ENCODE data around the gene MAP3K14.

The MAP3K14 gene

GRCh38 chr17:45289301-45290268, 27.2 kb downstream of the MAP3K14 start:
- H3K79me2 ChIP-seq, result peaks cover 15% of the 10 kb centered on the region
- H2AFZ ChIP-seq, result no peak overlapping the region
- peak overlapping the region; percentile 50 for H3K4me2 ChIP-seq (ENCODE audit: low read length)
- H3K9me3 ChIP-seq (ENCODE audit: control insufficient read depth, low read length), result no peaks in the 10 kb centered on the region
- H3K4me3 ChIP-seq (ENCODE audit: low read depth, low read length), result no peak overlapping the region
- peak overlapping the region; percentile 27 for H3K27ac ChIP-seq
- no peaks in the 10 kb centered on the region for H3K27me3 ChIP-seq (ENCODE audit: control insufficient read depth, insufficient read depth, low read length)
- H3K4me1 ChIP-seq, result peaks cover 62% of the 10 kb centered on the region
- TF ChIP-seq CTCF (IDR thresholded peaks at IDR 0.05), result no peak
- no peak overlapping the region for H3K9ac ChIP-seq
- no peaks in the 10 kb centered on the region for H3K36me3 ChIP-seq (ENCODE audit: control insufficient read depth, insufficient read depth, low read length)

- no peaks in the 10 kb centered on the region for H3K9me3 ChIP-seq (ENCODE audit: control insufficient read depth, low read length)
- H3K4me1 ChIP-seq, result peaks cover 55% of the 10 kb centered on the region
- no peak overlapping the region for H3K4me3 ChIP-seq (ENCODE audit: low read depth, low read length)
- no peaks in the 10 kb centered on the region for H3K27me3 ChIP-seq (ENCODE audit: control insufficient read depth, insufficient read depth, low read length)
- no peak overlapping the region for H2AFZ ChIP-seq
- peaks cover 14% of the 10 kb centered on the region for H3K79me2 ChIP-seq
- no peaks in the 10 kb centered on the region for H3K36me3 ChIP-seq (ENCODE audit: control insufficient read depth, insufficient read depth, low read length)
- H3K27ac ChIP-seq, result peak overlapping the region; percentile 27
- H3K4me2 ChIP-seq (ENCODE audit: low read length), result peak overlapping the region; percentile 50
- no peak overlapping the region for H3K9ac ChIP-seq
- TF ChIP-seq CTCF (IDR thresholded peaks at IDR 0.05), result no peak
Measured at GRCh38 chr17:45288825-45289224, 28.0 kb downstream of the MAP3K14 start.

- peak overlapping the region; percentile 21 for H3K4me2 ChIP-seq (ENCODE audit: low read length)
- H3K4me1 ChIP-seq, result peaks cover 45% of the 10 kb centered on the region
- H3K9me3 ChIP-seq (ENCODE audit: control insufficient read depth, low read length), result no peaks in the 10 kb centered on the region
- TF ChIP-seq CTCF (IDR thresholded peaks at IDR 0.05), result no peak
- no peak overlapping the region for H3K4me3 ChIP-seq (ENCODE audit: low read depth, low read length)
- H2AFZ ChIP-seq, result no peak overlapping the region
- no peak overlapping the region for H3K27ac ChIP-seq
- no peaks in the 10 kb centered on the region for H3K36me3 ChIP-seq (ENCODE audit: control insufficient read depth, insufficient read depth, low read length)
- H3K9ac ChIP-seq, result no peak overlapping the region
- peaks cover 11% of the 10 kb centered on the region for H3K79me2 ChIP-seq
- no peaks in the 10 kb centered on the region for H3K27me3 ChIP-seq (ENCODE audit: control insufficient read depth, insufficient read depth, low read length)
Measured at GRCh38 chr17:45287526-45288500, 29.0 kb downstream of the MAP3K14 start.

- H3K9ac ChIP-seq, result no peak overlapping the region
Measured at GRCh38 chr17:45286286-45286685, 30.5 kb downstream of the MAP3K14 start.

More at GRCh38 chr17:45286286-45286685, 30.5 kb downstream of the MAP3K14 start:
- Histone ChIP-seq H2AFZ (no peak overlapping the region), H3K4me2 (ENCODE audit: low read length) (no peak overlapping the region), H3K27me3 (ENCODE audit: control insufficient read depth, insufficient read depth, low read length) (no peaks in the 10 kb centered on the region), H3K9me3 (ENCODE audit: control insufficient read depth, low read length) (no peaks in the 10 kb centered on the region), H3K4me3 (ENCODE audit: low read depth, low read length) (no peak overlapping the region), H3K27ac (no peak overlapping the region), H3K4me1 (peaks cover 33% of the 10 kb centered on the region), H3K36me3 (ENCODE audit: control insufficient read depth, insufficient read depth, low read length) (no peaks in the 10 kb centered on the region), H3K79me2 (peaks cover 6% of the 10 kb centered on the region)
- TF ChIP-seq CTCF (IDR thresholded peaks at IDR 0.05), result no peak
